ENCODE results near the gene CDKAL1. TPM values are rescaled to one million over a fixed set of nuclear protein-coding genes. Genes with fewer than 3 reads are reported as not detected.

The CDKAL1 gene
- total RNA-seq, 4 donors from 2014 or later: 13.5 to 21.2 (median 17.3) TPM

DNA sequence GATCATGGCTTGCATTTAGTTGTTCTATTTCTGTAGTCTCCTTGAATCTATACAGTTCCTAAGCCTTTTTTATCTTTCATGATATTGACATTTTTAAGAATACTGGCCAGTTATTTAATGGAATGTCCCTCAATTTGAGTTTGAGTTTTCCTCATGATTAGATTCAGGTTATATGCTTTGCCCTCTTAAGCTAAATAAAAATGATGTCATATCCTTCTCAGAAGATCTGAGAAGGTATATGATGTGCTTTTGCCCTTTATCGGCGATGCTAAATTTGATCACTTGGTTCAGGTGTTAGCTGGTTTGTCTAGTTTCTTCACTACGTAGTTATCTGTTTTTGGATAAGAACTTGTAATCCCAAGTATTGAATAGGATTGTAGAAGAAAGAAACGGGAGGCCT, 549.5 kb downstream of the CDKAL1 start:
- 72 to 88% methylated on average over 4 of the region's 4 CpGs for WGBS, 2 donors
- no peak overlapping the region for H3K27ac ChIP-seq
- no peak for DNase-seq (ENCODE audit: low spot score in 2 of 2)
- H3K27me3 ChIP-seq: no peaks in the 10 kb centered on the region
- no peak overlapping the region for H3K4me3 ChIP-seq
- TF ChIP-seq, protein P1, sequence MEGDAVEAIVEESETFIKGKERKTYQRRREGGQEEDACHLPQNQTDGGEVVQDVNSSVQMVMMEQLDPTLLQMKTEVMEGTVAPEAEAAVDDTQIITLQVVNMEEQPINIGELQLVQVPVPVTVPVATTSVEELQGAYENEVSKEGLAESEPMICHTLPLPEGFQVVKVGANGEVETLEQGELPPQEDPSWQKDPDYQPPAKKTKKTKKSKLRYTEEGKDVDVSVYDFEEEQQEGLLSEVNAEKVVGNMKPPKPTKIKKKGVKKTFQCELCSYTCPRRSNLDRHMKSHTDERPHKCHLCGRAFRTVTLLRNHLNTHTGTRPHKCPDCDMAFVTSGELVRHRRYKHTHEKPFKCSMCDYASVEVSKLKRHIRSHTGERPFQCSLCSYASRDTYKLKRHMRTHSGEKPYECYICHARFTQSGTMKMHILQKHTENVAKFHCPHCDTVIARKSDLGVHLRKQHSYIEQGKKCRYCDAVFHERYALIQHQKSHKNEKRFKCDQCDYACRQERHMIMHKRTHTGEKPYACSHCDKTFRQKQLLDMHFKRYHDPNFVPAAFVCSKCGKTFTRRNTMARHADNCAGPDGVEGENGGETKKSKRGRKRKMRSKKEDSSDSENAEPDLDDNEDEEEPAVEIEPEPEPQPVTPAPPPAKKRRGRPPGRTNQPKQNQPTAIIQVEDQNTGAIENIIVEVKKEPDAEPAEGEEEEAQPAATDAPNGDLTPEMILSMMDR (IDR thresholded peaks at IDR 0.05): no peak
- TF ChIP-seq EP300 (IDR thresholded peaks at IDR 0.05) (no peak), POLR2A (IDR thresholded peaks at IDR 0.05) (no peak)
- no peaks in the 10 kb centered on the region for H3K9me3 ChIP-seq
- peaks cover 0 to 17% (median 0%) of the 10 kb centered on the region in 3 donors for H3K36me3 ChIP-seq
- no peaks in the 10 kb centered on the region for H3K4me1 ChIP-seq

DNA sequence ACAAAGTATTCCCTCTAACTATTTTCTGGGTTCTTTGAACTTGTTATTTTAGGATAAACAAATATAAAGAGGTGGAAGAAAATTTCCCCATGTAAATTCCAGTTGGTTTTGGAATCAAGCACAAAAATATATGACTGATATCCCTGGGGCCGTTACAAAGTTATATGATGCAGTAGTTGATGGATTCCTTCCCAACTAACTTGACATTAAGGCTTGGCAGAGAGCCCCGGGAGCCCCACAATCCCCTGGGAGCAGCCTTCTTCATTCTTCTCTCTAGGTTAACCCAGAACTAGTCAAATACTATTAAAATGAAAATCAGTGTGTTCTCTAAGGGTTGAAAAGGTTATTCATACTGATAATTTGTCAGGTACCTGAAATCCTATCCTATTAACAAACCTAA, 550.4 kb downstream of the CDKAL1 start:
- H3K4me3 ChIP-seq: no peak overlapping the region
- H3K27ac ChIP-seq: no peak overlapping the region
- H3K9me3 ChIP-seq: no peaks in the 10 kb centered on the region
- no peaks in the 10 kb centered on the region for H3K4me1 ChIP-seq
- no peak for TF ChIP-seq POLR2A (IDR thresholded peaks at IDR 0.05)
- no peak for TF ChIP-seq EP300 (IDR thresholded peaks at IDR 0.05)
- TF ChIP-seq, protein P1 (IDR thresholded peaks at IDR 0.05): no peak
- H3K27me3 ChIP-seq: no peaks in the 10 kb centered on the region
- DNase-seq (ENCODE audit: low spot score in 2 of 2): no peak
- H3K36me3 ChIP-seq: peaks cover 0 to 20% (median 0%) of the 10 kb centered on the region in 3 donors
- 25 to 33% methylated on average over 2 of the region's 2 CpGs for WGBS, 2 donors

GRCh38 chr6:21085211-21085610, 551.0 kb downstream of the CDKAL1 start:
- Histone ChIP-seq H3K27ac (no peak overlapping the region), H3K4me3 (no peak overlapping the region), H3K36me3 (peaks cover 0 to 20% (median 0%) of the 10 kb centered on the region in 3 donors), H3K27me3 (no peaks in the 10 kb centered on the region), H3K4me1 (no peaks in the 10 kb centered on the region), H3K9me3 (no peaks in the 10 kb centered on the region)
- TF ChIP-seq POLR2A (IDR thresholded peaks at IDR 0.05) (no peak), EP300 (IDR thresholded peaks at IDR 0.05) (no peak)
- TF ChIP-seq, protein P1 (IDR thresholded peaks at IDR 0.05): no peak
- DNase-seq (ENCODE audit: low spot score in 2 of 2): no peak
- WGBS, 2 donors: 86 to 91% methylated on average over 3 of the region's 3 CpGs

DNA sequence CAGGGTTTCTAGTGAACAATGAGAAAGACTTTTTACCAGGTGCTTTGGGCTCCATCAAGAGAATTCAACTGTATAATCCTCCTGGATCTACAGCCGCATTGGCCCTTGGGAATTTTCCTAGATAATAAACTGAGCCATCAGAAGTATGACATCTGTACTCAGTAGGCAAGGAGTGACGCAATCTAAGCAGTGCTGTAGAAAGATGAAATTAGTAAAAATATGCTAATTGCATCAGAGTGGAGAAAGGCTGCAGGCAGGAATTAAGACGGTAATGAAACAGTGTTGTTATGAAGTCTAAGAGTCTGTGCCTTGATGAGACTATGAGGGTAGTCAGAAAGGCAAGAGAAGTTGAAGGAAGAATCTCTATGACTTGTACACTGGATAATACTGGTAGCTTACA, 551.4 kb downstream of the CDKAL1 start:
- Histone ChIP-seq H3K27me3 (no peaks in the 10 kb centered on the region), H3K4me3 (no peak overlapping the region), H3K27ac (no peak overlapping the region), H3K9me3 (no peaks in the 10 kb centered on the region), H3K36me3 (peaks cover 0 to 20% (median 0%) of the 10 kb centered on the region in 3 donors), H3K4me1 (no peaks in the 10 kb centered on the region)
- DNase-seq (ENCODE audit: low spot score in 2 of 2): no peak
- 96 to 98% methylated on average over 3 of the region's 3 CpGs for WGBS, 2 donors
- no peak for TF ChIP-seq EP300 (IDR thresholded peaks at IDR 0.05)
- TF ChIP-seq POLR2A (IDR thresholded peaks at IDR 0.05): no peak
- TF ChIP-seq, protein P1 (IDR thresholded peaks at IDR 0.05): no peak

DNA sequence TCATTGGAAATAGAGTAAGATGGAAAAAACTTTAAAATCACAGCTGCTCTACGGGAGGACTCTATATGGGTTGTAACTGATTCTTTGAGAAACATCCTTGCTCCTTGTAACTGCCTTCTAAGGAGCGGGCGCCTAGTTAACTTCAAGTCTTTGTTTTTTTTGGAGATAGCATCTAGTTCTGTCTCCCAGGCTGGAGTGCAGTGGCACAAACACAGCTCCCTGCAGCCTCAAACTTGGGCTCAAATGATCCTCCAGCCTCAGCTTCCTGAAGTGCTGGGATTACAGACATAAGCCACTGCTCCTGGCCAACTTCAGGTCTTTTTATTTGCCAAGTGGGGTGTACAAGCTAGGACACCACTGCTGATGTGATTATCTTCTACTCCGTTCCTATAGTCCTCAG, 552.9 kb downstream of the CDKAL1 start:
- H3K27ac ChIP-seq: no peak overlapping the region
- no peaks in the 10 kb centered on the region for H3K9me3 ChIP-seq
- H3K4me1 ChIP-seq: no peaks in the 10 kb centered on the region
- DNase-seq (ENCODE audit: low spot score in 2 of 2): no peak
- H3K4me3 ChIP-seq: no peak overlapping the region
- no peak for TF ChIP-seq POLR2A (IDR thresholded peaks at IDR 0.05)
- TF ChIP-seq, protein P1 (IDR thresholded peaks at IDR 0.05): no peak
- H3K27me3 ChIP-seq: no peaks in the 10 kb centered on the region
- 92 to 98% methylated on average over 4 of the region's 4 CpGs for WGBS, 2 donors
- peaks cover 0 to 20% (median 0%) of the 10 kb centered on the region in 3 donors for H3K36me3 ChIP-seq

Data from tibial nerve (tissue), 4 donors.